B cell (primary cell): Measurements from ENCODE around the gene RAB15.

Source experiments
- EZH2 ChIP-seq: IDR thresholded peaks from 2 replicates; pipeline ENCODE4 v1.6.1; 2012; ENCODE audit warnings: borderline replicate concordance, low read depth, mild to moderate bottlenecking, moderate library complexity, low read length; ENCODE audit not compliant: insufficient read depth, poor library complexity, severe bottlenecking
- TF ChIP-seq, protein P1 (sequence below): fragments of 200-600 bp; IDR thresholded peaks from one replicate; pipeline ENCODE4 v1.8.0; 2022; ENCODE audit warnings: antibody characterized with exemption, mild to moderate bottlenecking

DNA sequence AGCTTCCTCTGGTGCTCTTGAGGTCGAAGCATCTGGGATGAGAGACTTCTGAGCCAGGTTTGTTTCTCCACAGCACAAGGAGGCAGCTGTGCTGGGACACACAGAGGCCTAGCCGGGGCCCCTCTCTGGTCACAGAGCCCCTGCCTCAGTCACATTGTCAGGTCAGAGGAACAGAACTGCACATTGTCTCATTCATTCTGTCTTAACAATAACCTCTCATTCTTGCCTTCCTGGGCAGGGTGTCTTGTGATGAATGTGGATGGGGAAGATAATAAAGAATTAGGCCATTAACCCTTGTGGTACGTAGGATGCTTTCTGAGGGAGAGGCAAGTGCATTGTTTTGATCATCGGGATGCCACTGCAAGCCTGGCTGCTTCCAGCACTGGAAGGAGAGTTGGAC lies 44.3 kb upstream of the RAB15 start:
- TF ChIP-seq, protein P1, sequence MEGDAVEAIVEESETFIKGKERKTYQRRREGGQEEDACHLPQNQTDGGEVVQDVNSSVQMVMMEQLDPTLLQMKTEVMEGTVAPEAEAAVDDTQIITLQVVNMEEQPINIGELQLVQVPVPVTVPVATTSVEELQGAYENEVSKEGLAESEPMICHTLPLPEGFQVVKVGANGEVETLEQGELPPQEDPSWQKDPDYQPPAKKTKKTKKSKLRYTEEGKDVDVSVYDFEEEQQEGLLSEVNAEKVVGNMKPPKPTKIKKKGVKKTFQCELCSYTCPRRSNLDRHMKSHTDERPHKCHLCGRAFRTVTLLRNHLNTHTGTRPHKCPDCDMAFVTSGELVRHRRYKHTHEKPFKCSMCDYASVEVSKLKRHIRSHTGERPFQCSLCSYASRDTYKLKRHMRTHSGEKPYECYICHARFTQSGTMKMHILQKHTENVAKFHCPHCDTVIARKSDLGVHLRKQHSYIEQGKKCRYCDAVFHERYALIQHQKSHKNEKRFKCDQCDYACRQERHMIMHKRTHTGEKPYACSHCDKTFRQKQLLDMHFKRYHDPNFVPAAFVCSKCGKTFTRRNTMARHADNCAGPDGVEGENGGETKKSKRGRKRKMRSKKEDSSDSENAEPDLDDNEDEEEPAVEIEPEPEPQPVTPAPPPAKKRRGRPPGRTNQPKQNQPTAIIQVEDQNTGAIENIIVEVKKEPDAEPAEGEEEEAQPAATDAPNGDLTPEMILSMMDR, result no peak
- TF ChIP-seq EZH2, result no peak
